Muscle of back (tissue), 11 donors: ENCODE data around the gene RTCB. TPM values are rescaled to one million over a fixed set of nuclear protein-coding genes. Genes with fewer than 3 reads are reported as not detected.
"Not testable (repeated sequence)": the region's sequence is repeated elsewhere in the genome, so short reads cannot be mapped to it uniquely, and the experiment has no call there.

Experiments used
- DNase-seq, 3 donors: peaks; one replicate each; pipeline versions ENCODE4 v3.0.0 to v3.0.0-alpha.2; 2013
- polyA plus RNA-seq, 10 donors: library from polyadenylated mRNA; unstranded; fragments of 120-200 nt; gene quantifications; one replicate each; pipeline ENCODE4 v1.2.1, GENCODE V29; 2013; ENCODE audit not compliant: insufficient read length in 10 of 10

RTCB gene
- polyA plus RNA-seq, 10 donors, result 52.5 to 68.0 (median 60.7) TPM

GRCh38 chr22:32396746-32397145 lies 15.3 kb downstream of the RTCB start:
- DNase-seq, result peak in 1 of 3 donors; percentile 31

GRCh38 chr22:32396255-32396654 lies 15.8 kb downstream of the RTCB start:
- no peak for DNase-seq

- DNase-seq, result no peak
These were observed 16.9 kb downstream of the RTCB start for GRCh38 chr22:32395107-32395506.

GRCh38 chr22:32389685-32390084 lies 22.4 kb downstream of the RTCB start:
- peak in 1 of 3 donors; percentile 40 for DNase-seq

GRCh38 chr22:32385681-32386080 lies 26.4 kb downstream of the RTCB start:
- DNase-seq, result no peak

GRCh38 chr22:32380991-32381390 lies 31.1 kb downstream of the RTCB start:
- DNase-seq, result no peak

GRCh38 chr22:32378707-32379272 lies 33.3 kb downstream of the RTCB start:
- peak in 2 of 3 donors; percentile 36 to 81 for DNase-seq

GRCh38 chr22:32376681-32377080 lies 35.4 kb downstream of the RTCB start:
- no peak for DNase-seq

GRCh38 chr22:32375678-32376450 lies 36.2 kb downstream of the RTCB start:
- no peak for DNase-seq

GRCh38 chr22:32364210-32364609 lies 47.8 kb downstream of the RTCB start:
- no peak for DNase-seq

GRCh38 chr22:32361257-32361656 lies 50.8 kb downstream of the RTCB start:
- DNase-seq, result no peak

- DNase-seq, result not testable (repeated sequence)
These were observed 52.0 kb downstream of the RTCB start for GRCh38 chr22:32360096-32360495.

- not testable (repeated sequence) for DNase-seq
These were observed 54.5 kb downstream of the RTCB start, which contains the start of gene RFPL3 for GRCh38 chr22:32357567-32357966. RFPL3 (plus strand) TSS chr22:32357867; CDS start chr22:32358072, 205 bp downstream.

GRCh38 chr22:32355760-32356159 lies 56.3 kb downstream of the RTCB start:
- no peak for DNase-seq

GRCh38 chr22:32354360-32355351 lies 57.4 kb downstream of the RTCB start:
- DNase-seq, result peak in 2 of 3 donors; percentile 28 to 29

- DNase-seq, result no peak
These were observed 58.2 kb downstream of the RTCB start for GRCh38 chr22:32353840-32354239.

GRCh38 chr22:32353292-32353691 lies 58.8 kb downstream of the RTCB start:
- no peak for DNase-seq

GRCh38 chr22:32352681-32353080 lies 59.4 kb downstream of the RTCB start:
- no peak for DNase-seq

GRCh38 chr22:32351875-32352274 lies 60.2 kb downstream of the RTCB start:
- not testable (repeated sequence) for DNase-seq

GRCh38 chr22:32348031-32348611 lies 63.9 kb downstream of the RTCB start:
- no peak for DNase-seq

GRCh38 chr22:32343941-32344340 lies 68.1 kb downstream of the RTCB start:
- DNase-seq, result no peak

- no peak for DNase-seq
These were observed 69.1 kb downstream of the RTCB start for GRCh38 chr22:32342977-32343376.
